K562 (cell line): ENCODE results near the gene RPL35. TPM values are rescaled to one million over a fixed set of nuclear protein-coding genes. Genes with fewer than 3 reads are reported as not detected.

Experiments
- CHD2 ChIP-seq: IDR thresholded peaks from 2 replicates; pipeline ENCODE4 v1.6.1; 2011; ENCODE audit warnings: low read depth, low read length
- EGR1 ChIP-seq: fragments of 450-650 bp; conservative IDR thresholded peaks from 2 replicates; pipeline ENCODE4 v1.6.1; 2017; ENCODE audit warnings: mild to moderate bottlenecking
- FOXP4 ChIP-seq: sonication (generic); formaldehyde crosslinking; IDR thresholded peaks from 2 replicates; pipeline ENCODE4 v1.8.0; 2022; ENCODE audit warnings: mild to moderate bottlenecking, missing genetic modification reagents, borderline replicate concordance
- SMC3 ChIP-seq: conservative IDR thresholded peaks from 2 replicates; pipeline ENCODE4 v1.6.1; 2011; ENCODE audit warnings: low read depth, low read length, improper control_type of control experiment; ENCODE audit not compliant: insufficient read depth
- TAF1 ChIP-seq: IDR thresholded peaks from 2 replicates; pipeline ENCODE4 v1.6.1; 2011; ENCODE audit warnings: mild to moderate bottlenecking, low read length, moderate library complexity; ENCODE audit not compliant: insufficient read depth, control insufficient read depth, severe bottlenecking; ENCODE audit errors: extremely low read depth
- TBL1XR1 ChIP-seq, 2 experiments: IDR thresholded peaks; 2 replicates each; pipeline ENCODE4 v1.6.1; 2012; ENCODE audit warnings: improper control_type of control experiment in 2 of 2, low read length in 2 of 2, mild to moderate bottlenecking in 1 of 2
- ZNF75A ChIP-seq: fragments of 450-650 bp; formaldehyde crosslinking; IDR thresholded peaks from 2 replicates; pipeline ENCODE4 v1.4.0; 2020; ENCODE audit warnings: mild to moderate bottlenecking
- polyA plus RNA-seq, 8 experiments: library from polyadenylated mRNA; depleted of rRNA in 4 of 8; stranded (reverse) in 5 of 8; unstranded in 3 of 8; fragments of >200 nt; fragmentation: Nextera tagmentation in 2 of 8; fragmentation: Illumina TruSeq in 1 of 8; extraction: Ambion mirVana in 2 of 8; extraction: Trizol in 1 of 8; gene quantifications; 2 replicates each; pipeline versions ENCODE4 v1.2.1 to v1.2.3, GENCODE V29; 2011 to 2014; ENCODE audit warnings: inconsistent platforms in 1 of 8, missing spikeins in 1 of 8
- total RNA-seq, 7 experiments: library from RNA; depleted of rRNA in 6 of 7; stranded (reverse); fragments of >200 nt in 6 of 7; fragmentation: Illumina TruSeq in 2 of 7; extraction: Trizol in 2 of 7; gene quantifications; 2 replicates each; pipeline versions ENCODE4 v1.2.1 to v1.2.3, GENCODE V29; 2011 to 2021; ENCODE audit warnings: low replicate concordance in 1 of 7
- TF ChIP-seq, protein P1 (sequence below): sonication (generic); formaldehyde crosslinking; IDR thresholded peaks from 2 replicates; pipeline ENCODE4 v1.8.0; 2023; ENCODE audit warnings: mild to moderate bottlenecking, missing genetic modification reagents
- TF ChIP-seq, protein P2 (sequence below), 3 experiments: IDR thresholded peaks in 2 of 3; conservative IDR thresholded peaks in 1 of 3; 2 replicates each; pipeline ENCODE4 v1.5.1; 2011 to 2012; ENCODE audit warnings: low read length in 3 of 3, mild to moderate bottlenecking in 3 of 3, control low read depth in 2 of 3, improper control_type of control experiment in 1 of 3, inconsistent platforms in 1 of 3, low read depth in 1 of 3, mixed read lengths in 1 of 3, moderate library complexity in 1 of 3; ENCODE audit not compliant: insufficient read depth in 2 of 3
- TF ChIP-seq, protein P3 (sequence below), 2 experiments: fragments of 450-650 bp; formaldehyde crosslinking in 1 of 2; IDR thresholded peaks; 2 replicates each; pipeline versions ENCODE4 v1.4.0 to v1.6.1; 2014 to 2020; ENCODE audit warnings: mild to moderate bottlenecking in 2 of 2, borderline replicate concordance in 1 of 2, low read depth in 1 of 2

RPL35 gene
- total and polyA plus RNA-seq, 9 of the 15 experiments (the other 6 are each of a cell fraction or from before 2014, with no cell fraction given): 1,755 to 5,101 (median 3,405) TPM

DNA sequence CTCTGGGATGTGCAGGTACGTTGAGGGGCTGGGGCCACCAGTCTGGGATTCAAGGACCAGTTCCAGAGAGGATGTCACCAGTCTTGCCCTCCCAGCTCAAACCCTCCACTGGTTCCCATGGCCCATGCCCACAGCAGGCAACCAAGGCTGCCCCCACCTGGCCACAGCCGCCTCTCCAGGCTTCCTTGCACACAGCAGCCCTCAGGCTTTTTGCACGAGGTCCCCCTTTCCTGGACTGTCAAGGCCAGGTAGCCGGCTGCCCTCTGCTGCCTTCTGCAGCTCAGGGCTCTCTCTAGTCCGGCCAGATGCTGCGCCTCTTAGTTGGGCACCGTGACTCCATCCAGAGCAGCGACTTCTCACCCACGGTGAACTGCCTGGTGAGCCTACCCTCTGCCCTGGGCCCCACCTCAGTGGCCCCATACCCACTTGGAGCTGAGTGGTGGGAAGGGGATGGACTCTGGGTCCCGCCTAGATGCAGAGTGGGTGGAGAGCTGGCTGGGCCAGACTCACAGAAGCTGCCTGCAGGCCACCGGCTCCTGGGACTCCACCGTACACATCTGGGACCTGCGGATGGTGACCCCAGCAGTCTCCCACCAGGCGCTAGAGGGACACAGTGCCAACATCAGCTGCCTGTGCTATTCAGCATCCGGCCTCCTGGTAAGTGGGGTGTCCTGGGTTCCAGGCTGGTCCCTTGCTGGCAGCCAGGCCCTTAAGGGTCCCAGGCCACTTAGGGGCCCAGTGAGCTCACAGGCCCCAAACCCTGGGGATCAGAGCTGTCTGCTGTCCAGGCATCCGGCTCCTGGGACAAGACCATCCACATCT is 5.6 kb downstream of the RPL35 start (continued):
- TF ChIP-seq, protein P1, sequence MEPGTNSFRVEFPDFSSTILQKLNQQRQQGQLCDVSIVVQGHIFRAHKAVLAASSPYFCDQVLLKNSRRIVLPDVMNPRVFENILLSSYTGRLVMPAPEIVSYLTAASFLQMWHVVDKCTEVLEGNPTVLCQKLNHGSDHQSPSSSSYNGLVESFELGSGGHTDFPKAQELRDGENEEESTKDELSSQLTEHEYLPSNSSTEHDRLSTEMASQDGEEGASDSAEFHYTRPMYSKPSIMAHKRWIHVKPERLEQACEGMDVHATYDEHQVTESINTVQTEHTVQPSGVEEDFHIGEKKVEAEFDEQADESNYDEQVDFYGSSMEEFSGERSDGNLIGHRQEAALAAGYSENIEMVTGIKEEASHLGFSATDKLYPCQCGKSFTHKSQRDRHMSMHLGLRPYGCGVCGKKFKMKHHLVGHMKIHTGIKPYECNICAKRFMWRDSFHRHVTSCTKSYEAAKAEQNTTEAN (CRISPR knock-in tag): 0 out of 2 replicates have a peak, but pooled peaks have one; percentile 9
- peak; percentile 26; the same call in 1 of the 2 replicates for TF ChIP-seq CHD2
- no peak for TF ChIP-seq EGR1
- TF ChIP-seq, protein P2, sequence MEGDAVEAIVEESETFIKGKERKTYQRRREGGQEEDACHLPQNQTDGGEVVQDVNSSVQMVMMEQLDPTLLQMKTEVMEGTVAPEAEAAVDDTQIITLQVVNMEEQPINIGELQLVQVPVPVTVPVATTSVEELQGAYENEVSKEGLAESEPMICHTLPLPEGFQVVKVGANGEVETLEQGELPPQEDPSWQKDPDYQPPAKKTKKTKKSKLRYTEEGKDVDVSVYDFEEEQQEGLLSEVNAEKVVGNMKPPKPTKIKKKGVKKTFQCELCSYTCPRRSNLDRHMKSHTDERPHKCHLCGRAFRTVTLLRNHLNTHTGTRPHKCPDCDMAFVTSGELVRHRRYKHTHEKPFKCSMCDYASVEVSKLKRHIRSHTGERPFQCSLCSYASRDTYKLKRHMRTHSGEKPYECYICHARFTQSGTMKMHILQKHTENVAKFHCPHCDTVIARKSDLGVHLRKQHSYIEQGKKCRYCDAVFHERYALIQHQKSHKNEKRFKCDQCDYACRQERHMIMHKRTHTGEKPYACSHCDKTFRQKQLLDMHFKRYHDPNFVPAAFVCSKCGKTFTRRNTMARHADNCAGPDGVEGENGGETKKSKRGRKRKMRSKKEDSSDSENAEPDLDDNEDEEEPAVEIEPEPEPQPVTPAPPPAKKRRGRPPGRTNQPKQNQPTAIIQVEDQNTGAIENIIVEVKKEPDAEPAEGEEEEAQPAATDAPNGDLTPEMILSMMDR (IDR thresholded peaks at IDR 0.05 in 2 of 3, conservative IDR thresholded peaks at IDR 0.05 in 1 of 3; ENCODE audit: insufficient read depth in 2 of 3, low read depth in 1 of 3, low read length in 3 of 3): peak; percentile 49 to 62 (median 52); a peak in 5 of 6 replicates
- TF ChIP-seq TBL1XR1 (IDR thresholded peaks at IDR 0.05; ENCODE audit: low read length in 2 of 2): 0 out of 4 replicates have a peak, but pooled peaks of 1 of the 2 experiments have one; percentile 15
- TF ChIP-seq ZNF75A (CRISPR knock-in tag): no peak
- TF ChIP-seq TAF1: peak; percentile 10
- 0 out of 2 replicates have a peak, but pooled peaks have one; percentile 2 for TF ChIP-seq SMC3
- 0 out of 2 replicates have a peak, but pooled peaks have one; percentile 10 for TF ChIP-seq FOXP4 (CRISPR knock-in tag)
- TF ChIP-seq, protein P3, sequence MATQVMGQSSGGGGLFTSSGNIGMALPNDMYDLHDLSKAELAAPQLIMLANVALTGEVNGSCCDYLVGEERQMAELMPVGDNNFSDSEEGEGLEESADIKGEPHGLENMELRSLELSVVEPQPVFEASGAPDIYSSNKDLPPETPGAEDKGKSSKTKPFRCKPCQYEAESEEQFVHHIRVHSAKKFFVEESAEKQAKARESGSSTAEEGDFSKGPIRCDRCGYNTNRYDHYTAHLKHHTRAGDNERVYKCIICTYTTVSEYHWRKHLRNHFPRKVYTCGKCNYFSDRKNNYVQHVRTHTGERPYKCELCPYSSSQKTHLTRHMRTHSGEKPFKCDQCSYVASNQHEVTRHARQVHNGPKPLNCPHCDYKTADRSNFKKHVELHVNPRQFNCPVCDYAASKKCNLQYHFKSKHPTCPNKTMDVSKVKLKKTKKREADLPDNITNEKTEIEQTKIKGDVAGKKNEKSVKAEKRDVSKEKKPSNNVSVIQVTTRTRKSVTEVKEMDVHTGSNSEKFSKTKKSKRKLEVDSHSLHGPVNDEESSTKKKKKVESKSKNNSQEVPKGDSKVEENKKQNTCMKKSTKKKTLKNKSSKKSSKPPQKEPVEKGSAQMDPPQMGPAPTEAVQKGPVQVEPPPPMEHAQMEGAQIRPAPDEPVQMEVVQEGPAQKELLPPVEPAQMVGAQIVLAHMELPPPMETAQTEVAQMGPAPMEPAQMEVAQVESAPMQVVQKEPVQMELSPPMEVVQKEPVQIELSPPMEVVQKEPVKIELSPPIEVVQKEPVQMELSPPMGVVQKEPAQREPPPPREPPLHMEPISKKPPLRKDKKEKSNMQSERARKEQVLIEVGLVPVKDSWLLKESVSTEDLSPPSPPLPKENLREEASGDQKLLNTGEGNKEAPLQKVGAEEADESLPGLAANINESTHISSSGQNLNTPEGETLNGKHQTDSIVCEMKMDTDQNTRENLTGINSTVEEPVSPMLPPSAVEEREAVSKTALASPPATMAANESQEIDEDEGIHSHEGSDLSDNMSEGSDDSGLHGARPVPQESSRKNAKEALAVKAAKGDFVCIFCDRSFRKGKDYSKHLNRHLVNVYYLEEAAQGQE (IDR thresholded peaks at IDR 0.05; ENCODE audit: borderline replicate concordance): peak; percentile 16; the same call in 1 of the 2 replicates
- TF ChIP-seq, protein P3 (CRISPR knock-in tag; IDR thresholded peaks at IDR 0.05; ENCODE audit: low read depth): no peak
